GM12878 (cell line): ENCODE data around the gene FAM114A2. TPM values are rescaled to one million over a fixed set of nuclear protein-coding genes. Genes with fewer than 3 reads are reported as not detected.

Source experiments
- ATAC-seq: fragments of 200-7000 bp; cut with Tn5 transposase; 3 replicates; pipeline ENCODE4 v1.9.1; 2020; ENCODE audit warnings: mild to moderate bottlenecking, moderate library complexity
- BruUV-seq: library from RNA; stranded (reverse); fragments of 400-500 nt; replicated peaks from 2 replicates; lab custom pipeline; 2021; lab: Mats Ljungman, UMichigan
- CTCF ChIA-PET: fragments of 300-600 bp; sonication (Branson Sonifier 250); formaldehyde crosslinking; extraction: SDS; loops from one replicate; lab custom pipeline; 2021; ENCODE audit warnings: inconsistent platforms; lab: Yijun Ruan, JAX
- POLR2A ChIA-PET: fragments of 350-600 bp; formaldehyde crosslinking; extraction: SDS; loops from one replicate; lab custom pipeline; 2021; ENCODE audit warnings: inconsistent platforms; lab: Charles Lee
- RAD21 ChIA-PET: fragments of 300-600 bp; sonication (Branson Sonifier 250); formaldehyde crosslinking; loops from one replicate; lab custom pipeline; 2023; ENCODE audit warnings: antibody characterized with exemption; ENCODE audit not compliant: unreplicated experiment; lab: Charles Lee
- SMC1A ChIA-PET: fragments of 300-600 bp; sonication (Branson Sonifier 250); formaldehyde crosslinking; loops from one replicate; lab custom pipeline; 2023; ENCODE audit not compliant: unreplicated experiment, uncharacterized antibody; lab: Charles Lee
- DNase-seq: peaks from one replicate; pipeline ENCODE4 v3.0.0-alpha.2; 2011; ENCODE audit warnings: low read depth, low spot score
- FAIRE-seq: peaks from 3 replicates; lab custom pipeline; 2011; peaks lifted over from hg19 to GRCh38; lab: Jason Lieb, UNC
- H2AFZ ChIP-seq: 2 replicates; pipeline ENCODE4 v1.6.0; 2011; ENCODE audit warnings: low read depth, low read length, control low read depth; ENCODE audit not compliant: control insufficient read depth
- H3K27ac ChIP-seq: 2 replicates; pipeline ENCODE4 v1.5.1; 2011; ENCODE audit warnings: control low read depth; ENCODE audit not compliant: control insufficient read depth, insufficient read depth
- H3K27me3 ChIP-seq, 2 experiments: replicated peaks in 1 of 2; 2 replicates each; pipeline versions ENCODE4 v1.6.0 to v1.6.1; 2011; ENCODE audit warnings: low read length in 1 of 2; ENCODE audit not compliant: control insufficient read depth in 2 of 2, insufficient read depth in 2 of 2
- H3K36me3 ChIP-seq, 2 experiments: 2 replicates each; pipeline ENCODE4 v1.5.1; 2011; ENCODE audit warnings: low read length in 1 of 2; ENCODE audit not compliant: control insufficient read depth in 2 of 2, insufficient read depth in 2 of 2
- H3K4me1 ChIP-seq: 2 replicates; pipeline ENCODE4 v1.6.1; 2011; ENCODE audit warnings: mild to moderate bottlenecking, low read length, moderate library complexity, mixed read lengths; ENCODE audit not compliant: control insufficient read depth, insufficient read depth
- H3K4me2 ChIP-seq: 2 replicates; pipeline ENCODE4 v1.6.0; 2011; ENCODE audit warnings: control low read depth; ENCODE audit not compliant: control insufficient read depth, insufficient read depth
- H3K4me3 ChIP-seq: fragments of 200-600 bp; sonication (generic); 2 replicates; pipeline ENCODE4 v1.5.1; 2016
- H3K79me2 ChIP-seq: 2 replicates; pipeline ENCODE4 v1.6.0; 2011; ENCODE audit warnings: low read length; ENCODE audit not compliant: control insufficient read depth, insufficient read depth
- H3K9ac ChIP-seq: 2 replicates; pipeline ENCODE4 v1.8.0; 2011; ENCODE audit warnings: low read length, control low read depth, mixed read lengths; ENCODE audit not compliant: control insufficient read depth, insufficient read depth
- H3K9me3 ChIP-seq: replicated peaks from 3 replicates; pipeline ENCODE4 v1.5.1; 2011; ENCODE audit warnings: mild to moderate bottlenecking, low read length; ENCODE audit not compliant: control insufficient read depth, insufficient read depth
- H4K20me1 ChIP-seq: 2 replicates; pipeline ENCODE4 v1.6.0; 2011; ENCODE audit not compliant: control insufficient read depth, insufficient read depth
- BRCA1 ChIP-seq: IDR thresholded peaks from 2 replicates; pipeline ENCODE4 v1.6.1; 2011; ENCODE audit warnings: low read depth, low read length, improper control_type of control experiment
- CBFB ChIP-seq: IDR thresholded peaks from 2 replicates; pipeline ENCODE4 v1.6.1; 2016; ENCODE audit warnings: antibody characterized with exemption, low read depth
- DPF2 ChIP-seq: fragments of 450-650 bp; IDR thresholded peaks from 2 replicates; pipeline ENCODE4 v1.6.1; 2017; ENCODE audit warnings: mild to moderate bottlenecking
- FOS ChIP-seq: IDR thresholded peaks from 3 replicates; pipeline ENCODE4 v1.6.1; 2011; ENCODE audit warnings: borderline replicate concordance; ENCODE audit not compliant: insufficient read length; ENCODE audit errors: extremely low read depth
- FOXK2 ChIP-seq: fragments of 450-650 bp; IDR thresholded peaks from 2 replicates; pipeline ENCODE4 v1.6.1; 2017; ENCODE audit warnings: mild to moderate bottlenecking, moderate library complexity
- HDAC6 ChIP-seq: fragments of 200-600 bp; sonication (generic); IDR thresholded peaks from one replicate; pipeline ENCODE4 v1.8.0; 2017; ENCODE audit warnings: antibody characterized with exemption; ENCODE audit not compliant: unreplicated experiment
- HDGF ChIP-seq: fragments of 450-650 bp; IDR thresholded peaks from 2 replicates; pipeline ENCODE4 v1.6.1; 2016; ENCODE audit warnings: antibody characterized with exemption
- HSF1 ChIP-seq: fragments of 150-350 bp; IDR thresholded peaks from 2 replicates; pipeline ENCODE4 v1.6.1; 2014; ENCODE audit warnings: mild to moderate bottlenecking, low read depth, low read length
- POLR2AphosphoS5 ChIP-seq: IDR thresholded peaks from 2 replicates; pipeline ENCODE4 v1.6.1; 2011; ENCODE audit warnings: mild to moderate bottlenecking, low read length, inconsistent platforms
- RAD21 ChIP-seq: IDR thresholded peaks from 2 replicates; pipeline ENCODE4 v1.6.1; 2011; ENCODE audit warnings: mild to moderate bottlenecking, low read depth, low read length, moderate library complexity; ENCODE audit not compliant: insufficient read depth
- RELA ChIP-seq: fragments of 450-650 bp; IDR thresholded peaks from 2 replicates; pipeline ENCODE4 v1.8.0; 2014; ENCODE audit warnings: borderline replicate concordance; ENCODE audit not compliant: partially characterized antibody
- SRF ChIP-seq, 2 experiments: IDR thresholded peaks; 2 replicates each; pipeline ENCODE4 v1.6.1; 2011; ENCODE audit warnings: low read depth in 2 of 2, low read length in 2 of 2, mild to moderate bottlenecking in 1 of 2, moderate library complexity in 1 of 2
- STAT3 ChIP-seq: IDR thresholded peaks from 2 replicates; pipeline ENCODE4 v1.6.1; 2011; ENCODE audit warnings: low read depth, low read length, improper control_type of control experiment
- TAF1 ChIP-seq: IDR thresholded peaks from 2 replicates; pipeline ENCODE4 v1.6.1; 2011; ENCODE audit warnings: mild to moderate bottlenecking, low read depth, low read length, borderline replicate concordance
- ZBTB11 ChIP-seq: fragments of 450-650 bp; formaldehyde crosslinking; IDR thresholded peaks from 2 replicates; pipeline ENCODE4 v1.5.0; 2022; ENCODE audit warnings: mild to moderate bottlenecking, missing genetic modification characterization
- ZZZ3 ChIP-seq: IDR thresholded peaks from 2 replicates; pipeline ENCODE4 v1.6.1; 2011; ENCODE audit warnings: low read depth; ENCODE audit not compliant: control insufficient read depth, insufficient read length
- WGBS: methylation state at CpG from one replicate; pipeline ENCODE4 v1.1.6; 2016; ENCODE audit warnings: low lambda C conversion rate; ENCODE audit not compliant: insufficient replicate concordance, insufficient coverage; ENCODE audit errors: missing lambda C conversion rate; 5-methylcytosine and 5-hydroxymethylcytosine counted together
- in situ Hi-C: fragments of 300-500 bp; cut with MboI; formaldehyde crosslinking; loops from 9 replicates; pipeline ENCODE4 v1.14.3; 2018; ENCODE audit warnings: mixed read lengths
- intact Hi-C: fragments of 100-400 bp; cut with micrococcal nuclease; formaldehyde crosslinking; loops from one replicate; pipeline ENCODE4 v1.14.2; 2022; ENCODE audit not compliant: unreplicated experiment
- polyA plus RNA-seq, 11 experiments: library from polyadenylated mRNA; depleted of rRNA in 4 of 11; unstranded in 6 of 11; stranded (reverse) in 5 of 11; fragments of >200 nt; fragmentation: Nextera tagmentation in 4 of 11; fragmentation: Illumina TruSeq in 1 of 11; extraction: Ambion mirVana in 4 of 11; extraction: Trizol in 1 of 11; gene quantifications; 1 replicate in 1 of 11; 2 replicates in 10 of 11; pipeline versions ENCODE4 v1.2.1 to v1.2.3, GENCODE V29; 2011 to 2016; ENCODE audit warnings: inconsistent platforms in 2 of 11, missing spikeins in 2 of 11, low read depth in 1 of 11
- total RNA-seq, 4 experiments: library from RNA; depleted of rRNA in 3 of 4; stranded (reverse); fragments of >200 nt in 3 of 4; fragmentation: Illumina TruSeq in 1 of 4; extraction: Trizol in 1 of 4; gene quantifications; 2 replicates each; pipeline versions ENCODE4 v1.2.1 to v1.2.3, GENCODE V29; 2013 to 2021
- TF ChIP-seq, protein P1 (sequence below): IDR thresholded peaks from 2 replicates; pipeline ENCODE4 v1.6.1; 2012; ENCODE audit warnings: low read depth, low read length, improper control_type of control experiment

FAM114A2 gene
- total and polyA plus RNA-seq, 10 of the 15 experiments (the other 5 are each of a cell fraction or from before 2014, with no cell fraction given): 16.8 to 32.8 (median 24.3) TPM

GRCh38 chr5:154086146-154086545 lies 47.4 kb upstream of the FAM114A2 start (continued):
- TF ChIP-seq ZBTB11 (CRISPR knock-in tag): no peak

DNA sequence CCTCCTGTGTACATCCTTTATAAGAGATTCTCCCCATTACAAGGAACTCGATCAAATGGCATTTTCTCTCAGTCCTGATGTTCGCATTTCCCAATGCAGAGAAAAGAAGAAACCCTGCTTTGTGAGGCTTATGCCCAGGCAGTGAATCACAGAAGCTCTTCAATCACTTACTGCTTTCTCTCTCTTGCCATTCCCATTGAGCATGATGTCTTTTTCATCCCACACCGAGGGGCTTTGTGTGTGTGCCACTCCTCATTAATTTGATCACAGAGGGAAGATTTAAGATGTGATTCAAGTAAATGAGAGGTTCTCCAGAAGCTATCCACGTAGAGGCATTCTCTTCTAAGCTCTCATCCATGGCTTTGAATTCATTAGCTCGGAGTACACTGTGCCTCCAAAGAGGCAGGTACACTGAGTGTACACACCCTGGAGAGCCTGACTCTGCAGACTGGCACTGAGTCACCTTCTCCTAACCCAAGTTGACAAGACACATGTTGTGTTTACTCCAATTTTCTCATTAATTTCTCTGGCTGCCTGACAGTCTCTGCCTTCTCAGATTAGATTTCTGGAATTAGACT lies 45.4 kb upstream of the FAM114A2 start:
- no peak overlapping the region for H3K4me3 ChIP-seq
- H4K20me1 ChIP-seq: no peaks in the 10 kb centered on the region
- 59% methylated on average over 5 of the region's 5 CpGs for WGBS
- RAD21 ChIA-PET: no interaction called here
- CTCF ChIA-PET: no interaction called here
- H3K79me2 ChIP-seq: no peaks in the 10 kb centered on the region
- TF ChIP-seq RELA: no peak
- TF ChIP-seq FOXK2: no peak
- TF ChIP-seq HSF1: no peak
- no peak for TF ChIP-seq HDGF
- TF ChIP-seq DPF2: no peak
- TF ChIP-seq POLR2AphosphoS5: no peak
- TF ChIP-seq RAD21: no peak
- TF ChIP-seq STAT3: no peak
- TF ChIP-seq SRF (IDR thresholded peaks at IDR 0.05; ENCODE audit: low read depth in 2 of 2, low read length in 2 of 2): no peak
- TF ChIP-seq, protein P1, sequence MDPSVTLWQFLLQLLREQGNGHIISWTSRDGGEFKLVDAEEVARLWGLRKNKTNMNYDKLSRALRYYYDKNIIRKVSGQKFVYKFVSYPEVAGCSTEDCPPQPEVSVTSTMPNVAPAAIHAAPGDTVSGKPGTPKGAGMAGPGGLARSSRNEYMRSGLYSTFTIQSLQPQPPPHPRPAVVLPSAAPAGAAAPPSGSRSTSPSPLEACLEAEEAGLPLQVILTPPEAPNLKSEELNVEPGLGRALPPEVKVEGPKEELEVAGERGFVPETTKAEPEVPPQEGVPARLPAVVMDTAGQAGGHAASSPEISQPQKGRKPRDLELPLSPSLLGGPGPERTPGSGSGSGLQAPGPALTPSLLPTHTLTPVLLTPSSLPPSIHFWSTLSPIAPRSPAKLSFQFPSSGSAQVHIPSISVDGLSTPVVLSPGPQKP: no peak
- no peak for TF ChIP-seq BRCA1
- no peak for TF ChIP-seq HDAC6
- TF ChIP-seq TAF1: no peak
- TF ChIP-seq FOS: no peak
- no peak for TF ChIP-seq CBFB
- no peak for TF ChIP-seq ZZZ3
- POLR2A ChIA-PET: no interaction called here
- no peak overlapping the region for H3K4me2 ChIP-seq
- H2AFZ ChIP-seq: no peak overlapping the region
- peaks cover 0 to 1% of the 10 kb centered on the region in 2 experiments; a peak in 1 of 4 replicates for H3K27me3 ChIP-seq
- intact Hi-C loops: no loop called here
- no peaks in the 10 kb centered on the region for H3K4me1 ChIP-seq
- BruUV-seq: no TSS peak
- H3K9ac ChIP-seq: no peak overlapping the region
- in situ Hi-C loops: no loop called here
- no peaks in the 10 kb centered on the region for H3K36me3 ChIP-seq
- H3K9me3 ChIP-seq: no peaks in the 10 kb centered on the region
- SMC1A ChIA-PET: interaction anchor here (0.5 kb wide), 1 partner anchor 1591 kb away, joined by 3 read pairs; no protein-coding TSS in a partner anchor
- FAIRE-seq: no peak
- no peak for ATAC-seq
- H3K27ac ChIP-seq: no peak overlapping the region
- no peak for DNase-seq
